ENCODE data around the gene CRABP2. TPM values are rescaled to one million over a fixed set of nuclear protein-coding genes. Genes with fewer than 3 reads are reported as not detected.

The CRABP2 gene
- total and polyA plus RNA-seq, 2 of the 13 experiments (the other 11 are each of a cell fraction or from before 2014, with no cell fraction given), result 0.40 to 0.60 TPM

- TF ChIP-seq, protein P1, sequence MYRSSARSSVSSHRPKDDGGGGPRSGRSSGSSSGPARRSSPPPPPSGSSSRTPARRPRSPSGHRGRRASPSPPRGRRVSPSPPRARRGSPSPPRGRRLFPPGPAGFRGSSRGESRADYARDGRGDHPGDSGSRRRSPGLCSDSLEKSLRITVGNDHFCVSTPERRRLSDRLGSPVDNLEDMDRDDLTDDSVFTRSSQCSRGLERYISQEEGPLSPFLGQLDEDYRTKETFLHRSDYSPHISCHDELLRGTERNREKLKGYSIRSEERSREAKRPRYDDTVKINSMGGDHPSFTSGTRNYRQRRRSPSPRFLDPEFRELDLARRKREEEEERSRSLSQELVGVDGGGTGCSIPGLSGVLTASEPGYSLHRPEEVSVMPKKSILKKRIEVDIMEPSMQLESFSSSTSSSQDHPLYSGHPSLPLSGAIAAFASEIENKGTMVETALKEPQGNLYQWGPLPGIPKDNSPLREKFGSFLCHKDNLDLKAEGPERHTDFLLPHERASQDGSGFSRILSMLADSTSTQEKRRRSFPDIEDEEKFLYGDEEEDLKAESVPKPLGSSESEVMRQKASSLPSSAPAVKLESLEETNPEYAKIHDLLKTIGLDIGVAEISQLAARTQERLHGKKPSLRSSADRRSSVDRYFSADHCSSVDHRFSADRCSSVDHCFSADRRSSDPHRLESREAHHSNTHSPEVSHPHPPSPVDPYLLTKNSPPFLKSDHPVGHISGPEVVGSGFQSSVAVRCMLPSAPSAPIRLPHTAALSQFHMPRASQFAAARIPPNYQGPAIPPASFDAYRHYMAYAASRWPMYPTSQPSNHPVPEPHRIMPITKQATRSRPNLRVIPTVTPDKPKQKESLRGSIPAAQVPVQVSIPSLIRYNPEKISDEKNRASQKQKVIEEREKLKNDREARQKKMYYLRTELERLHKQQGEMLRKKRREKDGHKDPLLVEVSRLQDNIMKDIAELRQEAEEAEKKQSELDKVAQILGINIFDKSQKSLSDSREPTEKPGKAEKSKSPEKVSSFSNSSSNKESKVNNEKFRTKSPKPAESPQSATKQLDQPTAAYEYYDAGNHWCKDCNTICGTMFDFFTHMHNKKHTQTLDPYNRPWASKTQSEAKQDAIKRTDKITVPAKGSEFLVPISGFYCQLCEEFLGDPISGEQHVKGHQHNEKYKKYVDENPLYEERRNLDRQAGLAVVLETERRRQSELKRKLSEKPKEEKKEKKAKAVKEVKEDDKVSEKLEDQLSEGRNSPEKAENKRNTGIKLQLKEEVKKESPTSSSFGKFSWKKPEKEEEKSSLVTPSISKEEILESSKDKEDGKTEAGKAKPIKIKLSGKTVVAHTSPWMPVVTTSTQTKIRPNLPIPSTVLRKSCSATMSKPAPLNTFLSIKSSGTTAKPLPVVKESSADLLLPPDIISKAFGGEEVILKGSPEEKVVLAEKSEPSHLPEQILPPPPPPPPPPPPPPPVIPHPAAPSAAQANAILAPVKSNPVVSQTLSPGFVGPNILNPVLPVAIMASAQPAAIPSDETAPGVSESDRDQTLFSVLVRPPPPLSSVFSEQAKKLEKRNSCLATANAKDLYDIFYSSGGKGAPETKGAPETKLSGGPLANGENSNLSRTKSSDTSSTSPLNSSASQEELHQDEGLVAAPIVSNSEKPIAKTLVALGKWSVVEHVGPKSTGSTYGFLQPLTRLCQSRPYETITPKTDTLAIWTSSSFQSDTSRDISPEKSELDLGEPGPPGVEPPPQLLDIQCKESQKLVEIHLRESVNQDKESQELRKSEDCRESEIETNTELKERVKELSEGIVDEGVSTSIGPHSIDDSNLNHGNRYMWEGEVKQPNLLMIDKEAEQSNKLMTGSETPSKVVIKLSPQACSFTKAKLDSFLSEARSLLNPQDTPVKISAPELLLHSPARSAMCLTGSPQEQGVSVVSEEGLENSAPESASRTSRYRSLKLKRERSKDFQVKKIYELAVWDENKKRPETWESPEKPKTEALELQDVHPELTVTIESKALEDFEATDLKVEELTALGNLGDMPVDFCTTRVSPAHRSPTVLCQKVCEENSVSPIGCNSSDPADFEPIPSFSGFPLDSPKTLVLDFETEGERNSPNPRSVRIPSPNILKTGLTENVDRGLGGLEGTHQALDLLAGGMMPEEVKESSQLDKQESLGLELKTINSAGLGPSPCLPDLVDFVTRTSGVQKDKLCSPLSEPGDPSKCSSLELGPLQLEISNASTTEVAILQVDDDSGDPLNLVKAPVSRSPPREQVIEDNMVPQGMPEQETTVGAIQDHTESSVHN (CRISPR knock-in tag; IDR thresholded peaks at IDR 0.05), result peak; percentile 88
- TF ChIP-seq, protein P2, sequence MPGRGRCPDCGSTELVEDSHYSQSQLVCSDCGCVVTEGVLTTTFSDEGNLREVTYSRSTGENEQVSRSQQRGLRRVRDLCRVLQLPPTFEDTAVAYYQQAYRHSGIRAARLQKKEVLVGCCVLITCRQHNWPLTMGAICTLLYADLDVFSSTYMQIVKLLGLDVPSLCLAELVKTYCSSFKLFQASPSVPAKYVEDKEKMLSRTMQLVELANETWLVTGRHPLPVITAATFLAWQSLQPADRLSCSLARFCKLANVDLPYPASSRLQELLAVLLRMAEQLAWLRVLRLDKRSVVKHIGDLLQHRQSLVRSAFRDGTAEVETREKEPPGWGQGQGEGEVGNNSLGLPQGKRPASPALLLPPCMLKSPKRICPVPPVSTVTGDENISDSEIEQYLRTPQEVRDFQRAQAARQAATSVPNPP (CRISPR knock-in tag; IDR thresholded peaks at IDR 0.05), result no peak
- TF ChIP-seq, protein P3, sequence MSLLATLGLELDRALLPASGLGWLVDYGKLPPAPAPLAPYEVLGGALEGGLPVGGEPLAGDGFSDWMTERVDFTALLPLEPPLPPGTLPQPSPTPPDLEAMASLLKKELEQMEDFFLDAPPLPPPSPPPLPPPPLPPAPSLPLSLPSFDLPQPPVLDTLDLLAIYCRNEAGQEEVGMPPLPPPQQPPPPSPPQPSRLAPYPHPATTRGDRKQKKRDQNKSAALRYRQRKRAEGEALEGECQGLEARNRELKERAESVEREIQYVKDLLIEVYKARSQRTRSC (CRISPR knock-in tag; IDR thresholded peaks at IDR 0.05; ENCODE audit: low read depth), result no peak
- TF ChIP-seq, protein P4, sequence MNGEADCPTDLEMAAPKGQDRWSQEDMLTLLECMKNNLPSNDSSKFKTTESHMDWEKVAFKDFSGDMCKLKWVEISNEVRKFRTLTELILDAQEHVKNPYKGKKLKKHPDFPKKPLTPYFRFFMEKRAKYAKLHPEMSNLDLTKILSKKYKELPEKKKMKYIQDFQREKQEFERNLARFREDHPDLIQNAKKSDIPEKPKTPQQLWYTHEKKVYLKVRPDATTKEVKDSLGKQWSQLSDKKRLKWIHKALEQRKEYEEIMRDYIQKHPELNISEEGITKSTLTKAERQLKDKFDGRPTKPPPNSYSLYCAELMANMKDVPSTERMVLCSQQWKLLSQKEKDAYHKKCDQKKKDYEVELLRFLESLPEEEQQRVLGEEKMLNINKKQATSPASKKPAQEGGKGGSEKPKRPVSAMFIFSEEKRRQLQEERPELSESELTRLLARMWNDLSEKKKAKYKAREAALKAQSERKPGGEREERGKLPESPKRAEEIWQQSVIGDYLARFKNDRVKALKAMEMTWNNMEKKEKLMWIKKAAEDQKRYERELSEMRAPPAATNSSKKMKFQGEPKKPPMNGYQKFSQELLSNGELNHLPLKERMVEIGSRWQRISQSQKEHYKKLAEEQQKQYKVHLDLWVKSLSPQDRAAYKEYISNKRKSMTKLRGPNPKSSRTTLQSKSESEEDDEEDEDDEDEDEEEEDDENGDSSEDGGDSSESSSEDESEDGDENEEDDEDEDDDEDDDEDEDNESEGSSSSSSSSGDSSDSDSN (CRISPR knock-in tag; IDR thresholded peaks at IDR 0.05), result peak; percentile 93
- TF ChIP-seq, protein P5, sequence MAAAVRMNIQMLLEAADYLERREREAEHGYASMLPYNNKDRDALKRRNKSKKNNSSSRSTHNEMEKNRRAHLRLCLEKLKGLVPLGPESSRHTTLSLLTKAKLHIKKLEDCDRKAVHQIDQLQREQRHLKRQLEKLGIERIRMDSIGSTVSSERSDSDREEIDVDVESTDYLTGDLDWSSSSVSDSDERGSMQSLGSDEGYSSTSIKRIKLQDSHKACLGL (CRISPR knock-in tag; IDR thresholded peaks at IDR 0.05), result peak; percentile 94
- TF ChIP-seq TBX3 (IDR thresholded peaks at IDR 0.05; ENCODE audit: borderline replicate concordance), result no peak
- no peak for TF ChIP-seq CENPX (CRISPR knock-in tag; IDR thresholded peaks at IDR 0.05)
- peak; percentile 78; the same call in 1 of the 2 replicates for TF ChIP-seq ZNF746 (CRISPR knock-in tag; IDR thresholded peaks at IDR 0.05)
- peak; percentile 57 for TF ChIP-seq SP5 (CRISPR knock-in tag; IDR thresholded peaks at IDR 0.05; ENCODE audit: borderline replicate concordance, low read depth)
- TF ChIP-seq ZNF615 (CRISPR knock-in tag; IDR thresholded peaks at IDR 0.05; ENCODE audit: borderline replicate concordance), result no peak; the same call in 1 of the 2 replicates
- TF ChIP-seq ZBTB42 (CRISPR knock-in tag; IDR thresholded peaks at IDR 0.05), result no peak
- TF ChIP-seq SIN3B (IDR thresholded peaks at IDR 0.05; ENCODE audit: low read length), result peak; percentile 29; the same call in 1 of the 2 replicates
- no peak for TF ChIP-seq TBP (CRISPR knock-in tag; IDR thresholded peaks at IDR 0.05)
- 0 out of 2 replicates have a peak, but pooled peaks have one; percentile 23 for TF ChIP-seq GATAD2A (CRISPR knock-in tag; IDR thresholded peaks at IDR 0.05)
Observed at GRCh38 chr1:156740741-156741480, 35.5 kb upstream of the CRABP2 start, which contains the start of gene MRPL24 (continued).
